HG02840 (cell line): ENCODE results near the gene THAP2.
"Not testable (repeated sequence)": the region's sequence is repeated elsewhere in the genome, so short reads cannot be mapped to it uniquely, and the experiment has no call there.

Experiments
- ATAC-seq: cut with Tn5 transposase; IDR thresholded peaks from one replicate; pipeline ENCODE4 v1.9.1; 2021; ENCODE audit warnings: mild to moderate bottlenecking, moderate library complexity, moderate number of reproducible peaks; ENCODE audit not compliant: unreplicated experiment, low FRiP score

Gene THAP2

DNA sequence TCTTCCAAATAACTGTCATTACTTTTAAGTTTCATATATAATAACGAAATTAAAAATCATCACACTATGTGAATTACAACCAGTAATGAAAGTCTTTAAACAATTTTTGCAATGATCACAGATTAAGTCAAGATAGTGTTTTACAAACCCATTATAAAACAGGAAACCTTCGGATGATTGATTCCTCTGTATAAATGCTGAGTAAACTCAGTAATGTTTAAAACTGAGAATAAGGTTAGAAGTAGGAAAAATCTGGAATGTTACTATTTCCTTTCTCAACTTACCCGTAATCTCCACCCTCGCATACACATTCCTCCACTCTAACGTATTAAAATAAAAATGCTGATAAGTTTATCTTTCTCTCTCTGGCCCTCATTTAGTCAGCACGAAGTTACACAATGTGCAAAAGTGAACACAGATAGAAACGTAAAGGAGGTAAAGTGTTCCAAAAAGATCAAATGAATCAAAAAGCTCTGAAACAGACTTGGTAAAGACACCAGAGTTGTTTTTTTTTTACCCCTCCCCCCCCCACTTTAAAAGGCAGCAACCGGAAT lies 2.0 kb upstream of the THAP2 start:
- no peak for ATAC-seq

DNA sequence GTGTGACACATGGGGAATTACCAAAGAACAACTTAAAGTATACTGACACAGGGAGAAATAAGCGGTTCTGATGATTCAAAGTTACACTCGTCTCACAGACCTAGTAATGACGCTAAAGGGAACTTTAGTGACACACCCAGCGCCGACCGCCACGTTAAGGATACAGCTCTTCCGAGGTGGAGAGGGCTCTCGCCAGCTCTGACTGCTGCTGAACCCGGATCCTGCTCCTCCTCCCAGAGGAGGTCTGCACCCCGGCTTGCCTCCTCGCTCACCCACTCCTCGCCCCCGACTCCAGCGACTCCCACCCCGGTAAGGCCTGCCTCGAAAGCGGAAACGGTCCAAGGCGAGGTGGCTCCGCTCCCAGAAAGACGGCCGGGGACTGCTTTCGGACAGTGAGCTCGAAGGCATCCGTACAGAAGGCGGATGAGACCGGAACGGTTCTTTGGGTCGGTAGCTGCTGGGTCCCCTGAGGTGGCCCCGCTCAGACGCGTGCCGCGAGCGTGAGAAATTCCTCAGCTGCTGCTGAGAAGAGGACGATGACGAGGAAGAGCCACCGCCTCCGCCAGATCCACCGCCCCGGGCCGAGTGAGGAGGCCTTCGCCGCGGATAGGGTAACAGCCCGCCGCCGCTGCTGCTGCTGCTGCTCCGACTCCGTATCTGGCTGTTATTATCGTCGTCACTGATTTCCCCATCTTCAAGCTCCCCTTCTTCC lies 1.1 kb upstream of the THAP2 start:
- ATAC-seq: peak; percentile 23

DNA sequence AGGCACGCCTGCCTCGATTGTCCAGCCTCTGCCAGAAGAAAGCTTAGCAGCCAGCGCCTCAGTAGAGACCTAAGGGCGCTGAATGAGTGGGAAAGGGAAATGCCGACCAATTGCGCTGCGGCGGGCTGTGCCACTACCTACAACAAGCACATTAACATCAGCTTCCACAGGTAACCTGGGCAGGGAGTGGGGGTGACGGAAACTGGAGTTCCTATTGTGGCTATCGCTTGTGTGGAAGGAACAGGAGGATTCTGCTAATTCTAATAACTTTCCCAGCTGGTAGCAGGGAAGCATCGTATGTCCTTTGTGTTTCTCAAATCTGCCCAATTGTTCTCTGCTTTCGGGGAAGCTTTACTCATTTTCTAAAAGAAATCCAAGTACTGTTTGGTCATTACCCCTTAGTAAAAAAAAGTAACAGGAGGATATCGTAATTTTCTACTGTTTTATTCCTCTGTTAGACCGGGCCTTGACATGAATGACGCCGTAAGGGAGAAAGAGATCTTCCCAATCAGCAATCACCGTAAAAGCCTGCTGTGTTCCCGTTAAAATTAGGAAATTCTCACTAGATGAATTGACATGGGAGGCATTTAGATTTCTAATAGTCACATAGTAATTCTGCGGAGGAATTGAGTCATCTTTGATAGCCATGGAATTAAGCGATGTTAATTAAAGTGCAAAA lies 449 bp downstream of the THAP2 start:
- peak; percentile 11 for ATAC-seq

DNA sequence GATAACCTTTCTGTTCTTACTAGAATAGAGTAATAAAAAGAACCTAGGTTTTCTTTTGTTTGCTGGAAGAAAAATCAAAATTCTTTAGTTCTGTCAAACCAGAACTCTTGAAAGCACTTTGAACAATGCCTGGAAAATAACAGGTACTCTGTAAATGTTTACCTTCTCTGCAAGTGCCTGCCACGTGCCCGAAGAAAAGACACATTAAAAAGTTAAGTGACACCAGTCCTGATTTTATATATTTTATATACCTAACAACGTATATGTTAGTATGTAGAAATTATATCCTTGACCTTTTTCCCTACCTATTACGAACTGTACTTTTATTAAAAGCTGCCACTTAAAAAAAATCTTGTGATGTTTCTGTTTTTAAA lies 976 bp downstream of the THAP2 start:
- ATAC-seq: no peak

DNA sequence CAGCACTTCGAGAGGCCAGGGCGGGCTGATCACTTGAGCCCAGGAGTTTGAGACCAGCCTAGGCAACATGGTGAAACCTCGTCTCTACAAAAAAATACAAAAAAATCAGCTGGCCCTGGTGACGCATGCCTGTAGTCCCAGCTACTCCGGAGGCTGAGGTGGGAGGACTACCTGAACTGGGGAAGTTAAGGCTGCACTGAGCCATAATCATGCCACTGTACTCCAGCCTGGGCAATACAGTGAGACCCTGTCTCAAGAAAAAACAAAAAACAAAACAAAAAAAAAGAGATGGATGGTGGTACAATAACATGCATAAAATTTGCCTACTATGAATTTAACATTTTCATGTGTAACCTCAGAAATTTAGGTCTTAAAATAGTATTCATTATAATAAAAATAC lies 2.2 kb downstream of the THAP2 start:
- no peak for ATAC-seq

DNA sequence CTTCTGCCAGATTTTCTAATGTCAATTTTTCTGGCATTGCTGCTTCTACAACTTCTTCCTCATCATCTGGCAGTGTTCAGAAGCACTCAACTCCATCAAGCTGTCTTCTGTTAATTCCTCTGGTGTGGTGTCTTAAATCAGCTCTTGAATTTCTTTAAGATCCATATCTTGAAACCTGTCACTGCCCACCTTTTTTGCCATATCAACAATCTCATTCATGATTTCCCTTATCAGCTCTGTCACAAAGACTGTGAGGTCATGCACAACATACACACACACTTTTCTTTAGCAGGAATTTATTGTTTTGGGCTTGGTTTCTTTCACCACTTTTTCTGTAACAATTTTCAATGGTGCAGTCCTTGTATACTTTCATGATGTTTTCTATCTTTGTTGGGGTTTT lies 7.2 kb downstream of the THAP2 start:
- ATAC-seq: no peak

DNA sequence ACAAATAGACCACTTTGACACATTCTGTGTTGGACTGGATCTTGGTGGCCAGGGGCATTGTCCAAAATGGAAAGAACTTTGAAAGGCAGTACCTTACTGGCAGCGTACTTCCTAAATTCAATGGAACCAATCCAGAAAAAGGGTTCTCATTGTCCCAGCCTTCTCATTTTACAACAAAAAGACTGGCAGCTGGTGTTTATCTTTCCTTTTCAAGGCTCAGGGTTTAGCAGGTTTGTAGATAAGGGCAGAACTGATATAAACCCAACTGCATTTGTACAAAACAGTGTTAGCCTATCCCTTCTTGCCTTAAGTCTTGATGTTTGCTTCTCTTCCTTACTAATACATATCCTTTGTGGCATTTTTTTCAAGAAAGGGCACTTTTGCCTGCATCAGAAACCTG lies 7.7 kb downstream of the THAP2 start:
- no peak for ATAC-seq

DNA sequence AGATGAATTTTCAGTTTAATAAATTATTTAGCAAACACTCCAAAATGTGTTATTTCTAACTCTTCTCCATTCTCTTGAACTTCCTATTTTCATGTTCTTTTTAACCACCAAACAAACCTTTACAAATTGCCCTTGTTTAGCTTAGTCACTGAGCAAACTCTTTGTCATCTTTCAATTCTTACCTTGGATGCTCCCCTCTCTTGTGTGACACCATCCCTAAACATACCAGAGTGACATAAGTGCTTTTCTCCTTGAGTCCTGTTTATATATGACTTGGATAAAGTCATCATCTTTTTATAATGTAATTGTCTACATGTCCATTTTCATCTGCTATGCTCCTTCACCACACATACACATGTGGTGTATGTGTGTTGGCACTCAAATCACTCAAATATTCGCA lies 18.4 kb downstream of the THAP2 start:
- ATAC-seq: no peak

DNA sequence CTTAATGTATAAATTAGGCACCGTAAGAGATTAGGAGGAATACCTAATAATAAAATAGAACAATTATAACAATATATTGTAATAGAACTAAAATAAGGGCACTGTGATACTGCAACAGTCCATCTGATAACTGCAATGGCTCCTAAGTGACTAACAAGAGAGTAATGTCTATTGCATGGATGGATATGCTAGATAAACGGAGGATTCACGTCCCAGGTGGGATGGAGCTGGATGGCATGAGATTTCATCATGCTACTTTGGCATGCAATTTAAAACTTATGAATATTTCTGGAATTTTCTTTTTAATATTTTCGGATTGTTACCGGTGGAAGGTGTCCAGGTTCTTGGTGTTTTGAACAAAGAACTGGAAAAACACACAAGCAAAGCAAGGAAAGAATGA lies 19.5 kb downstream of the THAP2 start:
- ATAC-seq: no peak

DNA sequence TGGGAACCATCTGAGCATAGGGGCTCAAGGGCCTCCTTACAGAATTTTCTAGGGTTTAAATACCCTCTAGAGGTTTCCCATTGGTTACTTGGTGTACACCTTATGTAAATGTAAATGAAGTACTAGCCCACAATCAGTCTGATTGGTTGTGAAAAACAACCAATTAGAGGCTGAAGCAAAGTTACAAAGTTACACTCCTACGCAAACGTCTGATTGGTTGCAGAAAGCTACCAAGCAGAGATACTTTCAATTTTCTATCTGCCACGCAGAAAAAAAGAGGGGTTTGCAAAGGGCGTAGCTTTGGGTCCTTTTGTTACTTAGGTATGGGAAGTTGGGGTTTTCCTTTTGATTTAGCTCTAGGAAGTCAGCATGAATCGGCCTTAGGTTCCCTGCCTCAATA lies 20.0 kb downstream of the THAP2 start:
- no peak for ATAC-seq

DNA sequence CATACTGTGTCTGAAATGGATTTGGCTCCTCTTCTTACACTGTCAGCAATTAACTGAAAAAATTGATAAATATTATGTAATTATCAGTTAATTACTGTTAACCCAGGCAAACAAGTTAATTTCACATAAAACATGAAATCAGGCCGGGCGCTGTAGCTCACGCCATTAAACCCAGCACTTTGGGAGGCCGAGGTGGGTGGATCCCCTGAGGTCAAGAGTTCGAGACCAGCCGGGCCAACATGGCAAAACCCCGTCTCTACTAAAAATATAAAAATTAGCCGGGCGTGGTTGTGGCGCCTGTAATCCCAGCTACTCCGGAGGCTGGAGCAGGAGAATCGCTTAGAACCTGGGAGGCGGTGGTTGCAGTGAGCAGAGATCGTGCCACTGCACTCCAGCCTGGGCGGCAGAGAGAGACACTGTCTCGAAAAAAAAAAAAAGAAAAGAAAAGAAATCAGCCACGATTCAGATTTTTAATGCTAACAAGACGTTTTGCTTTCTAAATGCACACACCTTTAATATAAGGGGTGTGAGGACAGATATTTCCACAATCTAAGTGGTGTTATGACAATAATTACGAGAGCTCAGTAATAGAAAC lies 21.3 kb downstream of the THAP2 start:
- no peak for ATAC-seq

DNA sequence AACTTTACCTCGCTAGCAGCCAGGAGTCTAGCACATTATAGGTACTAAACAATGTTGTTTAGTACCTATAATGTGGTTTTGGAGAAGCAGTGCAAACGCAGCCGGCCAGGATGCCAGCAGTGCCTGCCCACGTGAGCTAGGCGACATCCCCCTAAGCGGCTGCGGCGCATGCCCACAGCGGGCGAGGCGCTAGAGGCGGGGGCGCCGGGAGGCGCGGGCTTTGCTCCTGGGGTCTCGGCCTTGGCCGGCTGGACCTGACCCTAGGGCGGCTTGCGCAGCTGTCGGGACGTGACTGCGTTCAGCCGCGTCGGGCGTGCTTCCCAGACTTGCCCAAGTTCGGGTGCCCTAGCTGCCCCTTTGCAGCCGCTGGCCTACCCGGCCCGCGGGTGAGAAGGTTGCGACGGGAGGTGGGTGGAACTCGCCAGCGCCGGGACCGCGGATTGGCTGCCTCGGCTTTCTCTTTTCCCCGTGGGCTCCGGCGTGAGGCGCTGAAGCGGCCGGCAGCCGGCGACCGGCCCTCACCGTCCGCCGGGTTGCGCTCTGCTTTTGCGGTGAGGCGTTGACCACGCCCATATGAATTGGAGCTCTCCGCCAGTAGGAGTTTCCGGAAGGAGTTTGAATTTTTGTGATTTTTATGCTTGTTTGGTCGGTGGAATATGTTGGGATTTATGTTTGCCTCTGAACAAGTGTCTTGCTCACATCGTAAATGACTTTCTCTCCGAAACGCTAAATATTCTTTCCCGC lies 22.0 kb downstream of the THAP2 start, which contains the start of gene TMEM19:
TSS of gene TMEM19 (plus strand) at position 169 of the 744 bp plus-strand sequence. CDS start 599 bp downstream, outside the sequence.
- peak; percentile 93 for ATAC-seq

DNA sequence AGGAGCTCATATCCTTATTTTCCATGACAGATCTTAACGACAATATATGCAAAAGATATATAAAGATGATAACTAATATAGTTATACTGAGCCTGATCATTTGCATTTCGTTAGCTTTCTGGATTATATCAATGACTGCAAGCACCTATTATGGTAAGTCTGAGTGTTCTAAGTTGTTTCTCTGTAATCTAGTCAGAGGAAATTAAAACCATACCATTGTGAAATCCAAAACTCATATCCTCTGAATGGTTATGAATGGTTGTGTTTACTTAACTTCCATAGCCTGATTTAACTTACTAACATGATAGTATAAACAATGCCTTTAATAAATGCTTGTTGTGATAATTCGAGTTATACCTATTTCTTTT lies 22.5 kb downstream of the THAP2 start:
- no peak for ATAC-seq

DNA sequence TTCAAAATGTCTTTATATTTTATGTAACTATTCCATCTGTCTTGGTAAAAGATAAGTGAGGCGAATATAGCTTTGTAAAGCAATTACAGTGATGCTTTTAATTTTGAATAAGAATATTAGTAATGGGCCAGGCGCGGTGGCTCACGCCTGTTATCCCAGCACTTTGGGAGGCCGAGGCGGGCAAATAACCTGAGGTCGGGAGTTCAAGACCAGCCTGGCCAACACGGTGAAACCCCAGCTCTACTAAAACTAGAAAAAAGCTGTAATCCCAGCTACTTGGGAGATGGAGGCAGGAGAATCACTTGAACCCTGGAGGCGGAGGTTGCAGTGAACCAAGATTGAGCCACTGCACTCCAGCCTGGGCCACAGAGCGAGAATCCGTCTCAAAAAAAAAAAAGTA lies 23.1 kb downstream of the THAP2 start:
- ATAC-seq: not testable (repeated sequence)

DNA sequence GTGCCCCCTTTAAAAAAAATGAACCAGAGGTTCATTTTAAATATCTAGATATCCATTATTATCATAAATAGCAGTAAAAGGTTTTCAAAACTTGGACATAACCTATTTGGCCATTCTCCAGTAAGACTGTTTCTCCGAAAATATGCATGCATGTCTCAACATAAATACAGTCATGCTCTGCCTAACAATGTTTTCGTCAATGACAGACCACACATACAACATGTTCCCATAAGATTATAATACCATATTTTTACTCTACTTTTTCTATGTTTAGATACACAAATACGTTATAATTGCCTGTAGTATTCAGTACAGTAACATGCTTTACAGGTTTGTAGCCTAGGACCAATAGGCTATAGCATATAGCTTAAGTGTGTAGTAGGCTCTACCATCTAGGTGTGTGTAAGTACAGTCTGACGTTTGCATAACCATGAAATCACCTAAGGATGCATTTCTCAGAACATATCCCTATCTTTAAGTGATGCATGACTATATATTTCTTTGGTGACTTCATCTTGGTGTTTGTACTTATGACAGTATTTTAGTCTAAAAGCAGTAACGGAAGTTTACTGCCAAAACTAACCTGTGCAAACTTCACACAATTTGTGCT lies 25.0 kb downstream of the THAP2 start:
- ATAC-seq: no peak

DNA sequence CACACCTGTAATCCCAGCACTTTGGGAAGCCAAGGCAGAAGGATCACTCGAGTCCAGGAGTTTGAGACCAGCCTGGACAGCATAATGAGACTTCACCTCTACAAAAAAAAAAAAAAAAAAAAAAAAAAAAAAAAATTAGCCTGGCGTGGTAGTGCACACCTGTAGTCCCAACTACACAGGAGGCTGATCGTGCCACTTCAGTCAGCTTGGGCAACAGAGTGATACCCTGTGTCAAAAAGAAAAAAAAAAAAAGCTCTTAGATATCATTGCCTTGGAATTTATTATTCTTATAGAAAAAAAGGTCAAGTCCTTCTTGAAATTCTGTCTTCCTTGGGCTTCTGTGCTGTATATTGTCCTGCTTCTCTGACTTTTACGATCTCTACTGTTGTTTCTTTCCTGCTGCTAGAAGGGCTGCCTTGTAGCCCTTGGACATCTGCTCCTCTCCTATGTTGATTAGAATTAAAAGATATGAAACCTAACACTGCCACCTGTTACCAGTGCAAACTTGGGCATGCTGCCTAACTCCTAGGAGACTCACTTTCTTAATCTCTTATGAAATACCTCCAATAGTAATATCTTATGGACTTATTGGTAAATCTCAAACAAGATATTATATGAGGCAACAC lies 27.5 kb downstream of the THAP2 start:
- ATAC-seq: no peak

DNA sequence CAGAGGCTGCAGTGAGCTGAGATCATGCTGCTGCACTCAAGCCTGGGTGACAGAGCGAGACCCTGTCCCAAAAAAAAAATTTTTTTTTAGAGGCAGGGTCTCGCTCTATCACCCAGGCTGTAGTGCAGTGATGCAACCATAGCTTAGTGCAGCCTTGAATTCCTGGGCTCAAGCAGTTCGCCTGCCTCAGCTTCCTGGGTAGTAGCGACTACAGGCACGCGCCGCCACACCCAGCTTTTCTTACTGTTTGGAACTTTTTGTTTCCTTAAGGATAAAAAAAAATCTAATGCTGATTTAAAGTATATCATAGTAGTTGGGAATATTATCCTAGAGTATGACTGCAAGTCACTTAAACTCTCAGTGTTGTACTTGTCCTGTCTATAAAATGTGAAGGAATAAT lies 29.0 kb downstream of the THAP2 start:
- no peak for ATAC-seq

DNA sequence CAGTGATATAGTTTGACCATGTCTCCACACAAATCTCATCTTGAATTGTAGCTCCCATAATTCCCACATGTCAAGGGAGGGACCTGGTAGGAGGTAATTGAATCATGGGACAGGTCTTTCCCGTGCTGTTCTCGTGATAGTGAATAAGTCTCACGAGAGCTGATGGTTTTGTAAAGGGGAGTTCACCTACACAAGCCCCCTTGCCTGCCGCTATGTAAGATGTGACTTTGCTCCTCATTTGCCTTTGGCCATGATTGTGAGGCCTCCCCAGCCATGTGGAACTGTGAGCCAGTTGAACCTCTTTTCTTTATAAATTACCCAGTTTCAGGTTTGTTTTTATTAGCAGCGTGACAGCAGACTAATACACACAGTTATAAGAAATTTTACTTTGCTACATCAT lies 29.6 kb downstream of the THAP2 start:
- ATAC-seq: peak; percentile 13

DNA sequence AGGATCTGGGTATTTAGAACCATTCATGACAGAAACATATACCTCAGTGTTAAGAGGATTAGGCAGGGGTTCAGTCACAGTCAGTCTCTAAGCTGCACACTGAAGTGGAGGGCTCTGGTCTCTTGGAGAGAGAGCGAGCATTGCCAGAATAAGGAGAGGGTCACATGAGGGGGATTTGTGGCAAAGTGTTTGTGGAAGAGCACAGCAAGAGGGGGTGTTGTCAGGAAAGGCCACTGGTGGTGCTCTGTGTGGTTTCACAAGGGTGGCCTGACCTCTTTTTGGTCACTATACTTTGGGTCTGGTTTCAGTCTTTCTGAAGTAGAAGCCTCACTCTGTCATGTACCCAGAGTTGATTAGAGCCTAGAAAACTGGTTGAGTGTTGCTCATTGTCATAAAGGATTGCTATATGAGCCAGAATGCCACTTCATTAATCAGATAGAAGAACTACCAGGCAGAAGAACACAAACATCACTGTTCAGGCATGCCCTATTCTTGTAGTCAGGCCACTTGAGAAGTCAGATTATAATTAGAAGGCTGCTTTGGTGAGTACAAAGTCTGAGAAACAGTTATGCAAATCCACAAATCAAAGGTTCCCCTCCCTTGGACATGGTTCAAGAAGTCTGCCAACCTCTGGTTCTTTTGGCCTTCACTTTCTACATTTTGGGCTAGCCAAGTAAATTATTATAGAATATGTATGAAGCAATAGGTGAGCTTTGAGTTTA lies 30.2 kb downstream of the THAP2 start:
- ATAC-seq: peak; percentile 91
